Activated CD4-positive, alpha-beta T cell treated with anti-CD3 and anti-CD28 coated beads, Interleukin-2, amount 10 ng/mL, durations not matched to agents 24 days and 14 days (primary cell): Measurements from ENCODE around the gene CEP104. TPM values are rescaled to one million over a fixed set of nuclear protein-coding genes. Genes with fewer than 3 reads are reported as not detected.
A peak's percentile ranks its signal among the peaks of the same experiment; 100 is the strongest.

Experiments used
- DNase-seq: peaks from one replicate; pipeline ENCODE4 v3.0.0; 2022
- H3K27ac Mint-ChIP-seq: one replicate; pipeline ENCODE4 v1.8.0; 2022; ENCODE audit warnings: mild to moderate bottlenecking, mixed read lengths
- H3K27me3 Mint-ChIP-seq: one replicate; pipeline ENCODE4 v1.8.0; 2022; ENCODE audit warnings: mixed read lengths
- H3K36me3 Mint-ChIP-seq: one replicate; pipeline ENCODE4 v1.8.0; 2022; ENCODE audit warnings: low read depth, mild to moderate bottlenecking, mixed read lengths
- H3K4me1 Mint-ChIP-seq: one replicate; pipeline ENCODE4 v1.8.0; 2021; ENCODE audit warnings: mixed read lengths
- H3K4me3 Mint-ChIP-seq: one replicate; pipeline ENCODE4 v1.8.0; 2022; ENCODE audit warnings: mild to moderate bottlenecking, moderate library complexity, mixed read lengths
- H3K9me3 Mint-ChIP-seq: one replicate; pipeline ENCODE4 v1.8.0; 2021; ENCODE audit warnings: mixed read lengths
- intact Hi-C: fragments of 100-400 bp; cut with micrococcal nuclease; formaldehyde crosslinking; loops from one replicate; pipeline ENCODE4 v1.15.1; 2023
- total RNA-seq: library from RNA; stranded (reverse); gene quantifications from 2 replicates; pipeline ENCODE4 v1.2.3, GENCODE V29; 2022

The CEP104 gene
- total RNA-seq, result 46.2 and 48.1 TPM in 2 replicates

DNA sequence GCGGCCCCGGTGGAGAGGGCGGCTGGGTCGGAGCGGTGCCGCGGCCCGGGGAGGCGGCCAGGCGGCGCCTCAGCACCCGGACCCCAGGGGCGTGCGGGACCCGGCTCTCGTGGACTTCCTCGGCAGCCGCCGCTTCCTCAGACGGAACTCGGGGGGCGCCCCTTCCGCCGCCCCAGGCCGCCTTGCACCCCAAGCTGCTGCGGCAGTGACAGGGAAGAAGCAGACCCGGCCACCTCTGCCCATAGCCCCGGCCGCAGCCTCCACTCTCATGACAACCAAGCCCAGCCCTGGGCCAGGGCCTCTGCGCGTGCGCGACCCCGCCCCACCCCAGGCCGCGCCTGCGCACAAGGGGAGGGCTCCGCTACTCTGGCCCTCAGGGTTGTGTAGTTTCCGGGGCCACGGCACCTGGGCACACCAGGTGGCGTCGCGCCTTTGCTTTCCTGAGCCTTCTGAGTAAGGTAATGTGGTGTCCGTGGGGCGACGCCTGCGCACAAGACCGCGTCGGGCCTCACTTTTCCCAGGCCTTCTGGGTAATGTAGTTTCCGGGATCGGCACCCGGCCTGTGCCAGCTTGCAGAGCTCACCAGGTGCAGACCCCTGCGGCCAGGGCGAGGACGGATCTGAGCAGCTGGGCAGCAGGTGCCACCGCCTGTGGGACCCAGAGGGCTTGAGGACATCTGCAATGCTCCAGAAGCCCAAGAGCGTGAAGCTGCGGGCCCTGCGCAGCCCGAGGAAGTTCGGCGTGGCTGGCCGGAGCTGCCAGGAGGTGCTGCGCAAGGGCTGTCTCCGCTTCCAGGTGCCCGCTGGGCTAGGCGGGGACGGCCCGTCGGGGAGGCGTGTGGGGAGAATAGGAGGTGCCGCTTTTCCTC, at the start of gene CEP104, which contains the start of gene DFFB:
CEP104 (minus strand) TSS at position 289 of the 868 bp plus-strand sequence. CDS start 4,804 bp downstream, outside the sequence.
DFFB (plus strand) TSS at position 554 of the 868 bp plus-strand sequence; CDS start at position 682, 128 bp downstream.
- intact Hi-C loops, result loop anchor here (1.0 to 2.0 kb wide), 4 partner anchors 34 to 85 kb away; partner anchors contain the start of genes C1orf174, LRRC47 and SMIM1
- peaks cover 17% of the 10 kb centered on the region for H3K4me1 Mint-ChIP-seq
- peak within 1 kb of the TSS; percentile 86 for H3K27ac Mint-ChIP-seq
- no peaks in the 10 kb centered on the region for H3K27me3 Mint-ChIP-seq
- peak within 1 kb of the TSS; percentile 96 for H3K4me3 Mint-ChIP-seq
- peak; percentile 99 for DNase-seq
- no peaks in the 10 kb centered on the region for H3K9me3 Mint-ChIP-seq
- H3K36me3 Mint-ChIP-seq, result no peaks in the 10 kb centered on the region

DNA sequence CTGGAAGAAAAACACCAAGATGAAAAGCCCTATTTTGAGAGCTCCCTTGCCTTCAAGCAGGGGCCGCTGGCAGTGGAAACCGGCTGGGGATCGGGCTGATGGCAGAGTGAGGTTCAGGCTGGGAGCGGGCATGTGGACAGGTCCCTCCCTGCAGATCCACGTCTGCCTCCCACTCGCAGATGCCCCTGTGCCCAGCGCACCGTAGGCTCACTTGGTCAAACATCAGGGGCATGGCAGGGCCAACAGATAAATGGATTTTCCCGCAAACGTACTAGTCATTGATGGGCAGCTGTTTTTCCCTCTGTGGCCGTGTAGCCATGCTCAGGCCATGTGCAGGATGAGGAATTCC, 49.6 kb upstream of the CEP104 start:
- no peaks in the 10 kb centered on the region for H3K27me3 Mint-ChIP-seq
- no peaks in the 10 kb centered on the region for H3K36me3 Mint-ChIP-seq
- peaks cover 19% of the 10 kb centered on the region for H3K4me1 Mint-ChIP-seq
- DNase-seq, result no peak
- no peak overlapping the region for H3K4me3 Mint-ChIP-seq
- H3K27ac Mint-ChIP-seq, result no peak overlapping the region
- no peaks in the 10 kb centered on the region for H3K9me3 Mint-ChIP-seq
- intact Hi-C loops, result no loop called here

DNA sequence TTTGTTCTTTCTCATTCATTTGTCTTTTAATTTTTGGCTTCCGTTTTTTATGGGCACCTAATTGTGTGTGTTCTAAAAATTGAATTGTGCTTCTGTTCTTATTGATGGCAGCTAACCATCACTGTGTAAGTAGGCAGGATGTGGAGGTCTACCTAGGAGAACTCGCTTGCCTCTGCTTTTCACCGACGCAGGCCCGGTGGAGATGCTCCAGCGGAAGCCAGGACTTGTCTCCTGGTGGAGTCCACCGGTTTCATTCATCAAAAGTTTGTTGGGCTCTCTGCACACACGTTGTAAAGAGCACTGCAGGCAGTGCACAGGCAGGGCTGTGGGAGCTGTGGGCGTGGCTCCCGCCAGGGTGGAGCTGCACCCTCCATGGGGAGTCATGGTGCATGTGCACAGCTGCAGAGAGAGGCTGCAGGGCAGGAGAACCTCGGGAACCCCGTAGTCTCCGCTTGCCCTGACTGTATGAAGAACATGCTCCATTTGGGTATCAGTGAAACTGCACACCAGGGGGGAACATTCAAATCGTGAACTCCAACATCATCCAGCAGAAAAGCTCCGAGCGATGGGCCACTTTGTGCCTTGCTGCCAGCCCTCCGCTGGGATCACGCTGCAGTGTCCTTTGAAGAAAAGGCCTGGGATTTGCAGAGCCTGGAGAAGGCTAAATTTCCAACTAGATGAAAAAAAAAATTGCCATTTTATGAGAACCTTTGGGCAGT, 49.1 kb upstream of the CEP104 start:
- Mint-ChIP-seq H3K4me3 (no peak overlapping the region), H3K4me1 (peaks cover 21% of the 10 kb centered on the region), H3K27me3 (no peaks in the 10 kb centered on the region), H3K27ac (no peak overlapping the region), H3K36me3 (no peaks in the 10 kb centered on the region), H3K9me3 (no peaks in the 10 kb centered on the region)
- DNase-seq, result no peak
- intact Hi-C loops, result no loop called here

DNA sequence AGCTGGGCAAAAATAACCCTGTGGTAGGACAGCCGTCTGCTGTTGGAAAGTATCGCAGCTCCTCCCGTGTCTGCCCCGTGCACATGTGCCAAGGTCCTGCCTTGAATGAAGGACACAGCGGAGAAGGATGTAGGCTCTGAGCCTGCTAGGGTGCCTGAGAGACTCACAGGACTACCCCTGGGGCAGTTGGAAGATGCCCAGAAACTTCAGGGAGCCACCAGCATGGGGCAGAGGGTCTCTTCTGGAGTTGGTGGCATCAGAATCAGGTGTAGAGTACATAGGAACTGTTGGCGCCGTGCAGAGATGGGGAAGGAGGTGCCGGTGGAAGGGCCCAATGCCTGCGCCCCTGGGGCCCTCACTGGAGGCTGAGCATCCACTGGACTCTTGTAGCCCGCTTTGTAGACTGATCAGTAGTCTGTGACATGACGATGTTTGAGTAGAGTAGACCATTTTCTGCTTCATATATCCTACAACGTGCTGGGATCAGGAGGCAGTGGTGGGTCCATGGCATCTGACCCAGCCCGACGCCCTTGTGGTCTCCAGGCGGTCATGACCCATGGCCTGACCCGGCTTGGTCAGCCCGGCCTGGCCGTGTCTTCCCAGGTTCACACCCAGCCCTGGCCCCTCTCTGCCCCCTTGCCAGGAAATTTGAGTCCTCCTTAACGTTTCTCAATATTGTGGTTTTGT, 48.4 kb upstream of the CEP104 start:
- H3K27me3 Mint-ChIP-seq, result no peaks in the 10 kb centered on the region
- H3K4me1 Mint-ChIP-seq, result peaks cover 21% of the 10 kb centered on the region
- H3K4me3 Mint-ChIP-seq, result no peak overlapping the region
- intact Hi-C loops, result no loop called here
- no peak for DNase-seq
- H3K27ac Mint-ChIP-seq, result no peak overlapping the region
- no peaks in the 10 kb centered on the region for H3K9me3 Mint-ChIP-seq
- no peaks in the 10 kb centered on the region for H3K36me3 Mint-ChIP-seq

DNA sequence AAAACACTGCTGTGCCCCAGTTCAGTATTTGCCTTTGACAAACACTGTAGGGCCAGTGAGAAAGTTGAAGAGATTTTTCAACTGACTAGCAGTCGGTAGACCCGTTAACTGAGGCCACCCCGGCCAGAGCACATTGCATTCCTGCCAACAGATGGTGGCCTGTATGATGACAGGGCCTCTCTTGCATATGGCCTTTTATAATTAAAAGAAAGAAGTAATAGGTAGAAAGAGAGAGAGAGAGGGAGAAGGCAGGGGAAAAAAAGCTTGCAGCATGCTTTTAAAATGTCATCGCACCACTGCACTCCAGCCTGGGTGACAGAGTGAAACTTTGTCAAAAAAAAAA, 47.8 kb upstream of the CEP104 start:
- no peak overlapping the region for H3K4me3 Mint-ChIP-seq
- H3K4me1 Mint-ChIP-seq, result peaks cover 23% of the 10 kb centered on the region
- H3K36me3 Mint-ChIP-seq, result peaks cover 1% of the 10 kb centered on the region
- intact Hi-C loops, result no loop called here
- no peak for DNase-seq
- no peaks in the 10 kb centered on the region for H3K9me3 Mint-ChIP-seq
- no peak overlapping the region for H3K27ac Mint-ChIP-seq
- no peaks in the 10 kb centered on the region for H3K27me3 Mint-ChIP-seq

DNA sequence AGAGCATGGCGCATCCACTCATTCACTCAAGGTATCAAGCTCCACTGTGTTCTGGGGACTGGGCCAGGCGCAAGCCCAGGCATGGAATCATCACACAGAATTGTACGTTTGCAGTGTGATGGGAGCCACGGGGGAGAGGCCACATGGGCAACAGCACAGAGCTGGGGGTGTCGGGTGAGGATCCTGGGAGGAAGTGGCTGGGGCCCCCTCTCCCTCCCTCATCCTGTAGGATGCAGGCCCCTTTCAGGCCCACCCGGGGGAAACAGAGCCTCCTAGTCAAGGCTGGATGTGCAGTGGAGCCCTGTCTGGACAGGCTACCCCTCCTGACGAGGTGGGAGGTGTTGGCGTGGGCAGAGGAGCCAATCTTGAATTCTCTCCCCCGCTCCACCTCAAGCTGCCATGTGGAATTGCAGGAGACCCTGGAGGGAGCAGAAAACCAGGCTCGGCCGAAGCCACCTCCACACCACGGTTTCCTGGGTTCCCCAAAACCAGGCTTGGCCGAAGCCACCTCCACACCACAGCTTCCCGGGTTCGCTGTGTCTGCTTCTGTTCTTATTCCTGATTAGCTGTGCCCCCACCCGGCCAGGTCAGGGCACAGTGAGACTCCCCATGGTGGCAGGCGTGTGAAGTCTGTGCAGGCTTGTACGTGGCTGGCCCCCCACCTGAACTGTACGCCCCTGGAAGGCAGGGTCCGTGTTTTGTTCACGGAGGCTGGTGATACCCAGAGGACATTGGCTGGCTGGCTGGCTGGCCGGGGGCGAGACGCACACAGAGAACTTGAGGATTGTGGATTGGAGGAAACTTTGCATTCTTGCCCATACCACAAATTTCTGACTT, 47.2 kb upstream of the CEP104 start:
- H3K4me3 Mint-ChIP-seq, result peak overlapping the region; percentile 10

DNA sequence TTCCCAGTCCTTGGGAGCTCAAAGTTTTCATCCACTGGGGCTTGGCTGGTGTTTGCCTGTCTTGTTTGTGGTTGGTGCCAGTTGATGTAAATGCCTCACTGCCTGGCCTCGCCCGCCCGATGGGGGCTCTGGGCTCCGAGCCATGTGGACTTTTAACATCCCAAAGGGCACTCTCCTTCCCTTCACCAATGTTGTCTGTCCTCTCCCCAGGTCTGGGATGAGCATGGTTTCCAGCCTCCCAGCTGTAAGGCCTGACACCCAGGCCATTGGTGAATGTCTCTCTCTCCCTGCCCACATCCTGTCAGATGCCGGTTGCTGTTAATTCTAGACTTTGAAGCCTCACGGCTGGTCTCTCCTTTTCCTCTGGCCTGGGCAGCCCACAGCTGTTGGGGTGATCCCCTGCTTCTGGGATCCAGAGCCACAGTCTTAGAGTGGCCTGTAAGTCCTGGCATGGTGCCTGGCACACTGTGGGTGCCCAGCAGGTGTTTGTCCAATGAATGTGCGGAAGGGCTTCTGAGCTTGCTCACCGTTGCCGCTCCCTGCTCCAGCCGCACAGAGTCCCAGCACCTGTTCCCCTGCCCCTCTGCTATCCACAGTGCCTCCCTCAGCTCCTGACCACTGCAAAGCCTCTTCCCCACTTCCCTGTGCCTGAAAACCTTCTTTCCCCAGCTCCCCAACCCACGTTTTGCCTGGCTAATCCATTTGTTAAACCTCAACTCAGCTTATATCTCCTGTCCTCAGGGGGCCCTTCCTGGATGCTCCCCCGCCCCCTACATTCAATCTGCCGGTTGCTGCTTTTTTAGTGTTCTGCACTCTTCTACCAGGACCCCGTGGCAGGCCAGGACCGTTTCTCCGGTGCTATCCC, 46.4 kb upstream of the CEP104 start:
- intact Hi-C loops, result no loop called here
- DNase-seq, result peak; percentile 71
- Mint-ChIP-seq H3K27me3 (no peaks in the 10 kb centered on the region), H3K36me3 (peaks cover 5% of the 10 kb centered on the region), H3K4me1 (peaks cover 30% of the 10 kb centered on the region), H3K4me3 (peak overlapping the region; percentile 10), H3K27ac (peak overlapping the region; percentile 81), H3K9me3 (no peaks in the 10 kb centered on the region)

More for the DNA sequence above, 47.2 kb upstream of the CEP104 start:
- H3K9me3 Mint-ChIP-seq, result no peaks in the 10 kb centered on the region
- intact Hi-C loops, result no loop called here
- peaks cover 25% of the 10 kb centered on the region for H3K4me1 Mint-ChIP-seq
- H3K36me3 Mint-ChIP-seq, result peaks cover 1% of the 10 kb centered on the region
- no peak for DNase-seq
- peak overlapping the region; percentile 81 for H3K27ac Mint-ChIP-seq
- H3K27me3 Mint-ChIP-seq, result no peaks in the 10 kb centered on the region

DNA sequence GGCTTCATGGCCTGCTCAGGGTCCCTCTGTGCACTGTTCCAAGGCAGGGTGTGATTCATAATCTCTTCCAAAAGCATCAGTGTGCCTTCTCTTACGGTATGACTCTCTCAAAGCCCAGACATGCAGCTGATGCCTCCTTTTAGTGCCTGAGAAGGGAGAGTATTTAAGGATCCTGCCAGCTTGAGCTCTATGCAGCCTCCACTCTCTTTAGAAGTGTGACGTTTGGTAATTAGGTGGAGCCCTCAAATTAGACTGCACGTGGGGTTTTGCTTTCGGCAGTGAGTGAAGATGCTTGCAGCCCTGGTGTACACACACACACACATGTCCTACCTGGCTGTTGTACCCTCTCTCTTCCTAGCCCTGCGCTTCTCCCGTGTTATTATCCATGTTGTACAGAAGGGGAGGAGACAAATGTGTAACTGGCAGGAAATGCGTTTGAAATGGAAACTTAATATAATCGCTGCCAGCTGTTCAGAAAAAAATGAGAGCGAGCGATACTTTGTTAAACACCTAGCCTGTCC, 45.6 kb upstream of the CEP104 start:
- DNase-seq, result peak; percentile 74
- peaks cover 11% of the 10 kb centered on the region for H3K36me3 Mint-ChIP-seq
- peak overlapping the region; percentile 63 for H3K4me3 Mint-ChIP-seq
- peaks cover 32% of the 10 kb centered on the region for H3K4me1 Mint-ChIP-seq
- intact Hi-C loops, result no loop called here
- no peaks in the 10 kb centered on the region for H3K27me3 Mint-ChIP-seq
- H3K9me3 Mint-ChIP-seq, result no peaks in the 10 kb centered on the region
- peak overlapping the region; percentile 81 for H3K27ac Mint-ChIP-seq

DNA sequence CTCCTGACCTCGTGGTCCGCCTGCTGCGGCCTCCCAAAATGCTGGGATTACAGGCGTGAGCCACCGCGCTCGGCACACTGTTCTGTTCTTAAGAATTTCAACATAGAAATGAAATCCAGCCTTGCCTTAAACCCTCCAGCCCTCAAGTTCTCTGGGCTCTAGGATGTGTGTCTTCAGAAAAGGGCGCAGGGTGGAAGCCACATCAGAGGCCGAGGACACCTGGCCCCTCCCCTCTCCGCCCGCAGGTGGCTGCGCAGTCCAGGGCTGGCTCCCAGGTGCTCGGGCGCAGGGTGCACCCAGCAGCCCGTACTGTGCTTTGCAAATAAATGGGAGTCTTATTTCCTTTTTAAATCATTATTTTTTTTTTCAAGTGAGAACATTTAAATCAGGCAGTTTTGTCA, 45.1 kb upstream of the CEP104 start:
- intact Hi-C loops, result no loop called here
- DNase-seq, result peak; percentile 80
- Mint-ChIP-seq H3K36me3 (peaks cover 15% of the 10 kb centered on the region), H3K27me3 (no peaks in the 10 kb centered on the region), H3K4me3 (peak overlapping the region; percentile 69), H3K27ac (peak overlapping the region; percentile 81), H3K4me1 (peaks cover 35% of the 10 kb centered on the region), H3K9me3 (peaks cover 4% of the 10 kb centered on the region)

DNA sequence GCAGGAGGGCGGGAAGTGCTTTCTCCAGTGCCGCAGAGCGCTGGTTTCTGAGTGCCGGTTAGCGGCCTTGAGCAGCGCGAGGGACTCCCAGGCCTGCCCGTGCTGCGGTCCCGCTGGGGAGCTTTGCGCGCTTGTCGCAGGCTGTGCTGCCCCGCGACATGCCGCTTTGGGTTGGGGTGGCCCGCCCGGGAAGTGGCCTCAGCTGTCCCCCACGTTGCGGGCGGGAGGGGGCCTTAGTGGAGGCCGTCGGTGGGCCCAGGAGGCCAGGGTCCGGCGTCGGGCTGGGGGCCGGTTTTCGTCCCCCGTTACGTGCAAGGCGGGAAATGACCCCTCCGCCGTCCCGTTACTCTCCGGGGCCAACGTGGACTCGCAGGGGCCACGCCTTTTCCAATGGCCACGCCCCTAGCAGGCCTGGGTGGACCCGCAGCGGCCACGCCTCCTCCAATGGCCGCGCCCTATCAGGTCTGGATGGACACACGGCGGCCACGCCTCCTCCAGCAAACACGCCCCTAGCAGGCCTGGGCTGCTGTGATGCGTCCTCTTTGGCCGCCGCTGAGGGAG, 44.0 kb upstream of the CEP104 start:
- Mint-ChIP-seq H3K27ac (peak overlapping the region; percentile 96), H3K9me3 (peaks cover 4% of the 10 kb centered on the region), H3K27me3 (no peaks in the 10 kb centered on the region), H3K4me3 (peak overlapping the region; percentile 97), H3K4me1 (peaks cover 42% of the 10 kb centered on the region), H3K36me3 (peaks cover 22% of the 10 kb centered on the region)
- DNase-seq, result peak; percentile 98
- intact Hi-C loops, result loop anchor here (1.0 kb wide), 3 partner anchors 44 to 129 kb away; partner anchors contain the start of genes CEP104, DFFB, LRRC47 and SMIM1

DNA sequence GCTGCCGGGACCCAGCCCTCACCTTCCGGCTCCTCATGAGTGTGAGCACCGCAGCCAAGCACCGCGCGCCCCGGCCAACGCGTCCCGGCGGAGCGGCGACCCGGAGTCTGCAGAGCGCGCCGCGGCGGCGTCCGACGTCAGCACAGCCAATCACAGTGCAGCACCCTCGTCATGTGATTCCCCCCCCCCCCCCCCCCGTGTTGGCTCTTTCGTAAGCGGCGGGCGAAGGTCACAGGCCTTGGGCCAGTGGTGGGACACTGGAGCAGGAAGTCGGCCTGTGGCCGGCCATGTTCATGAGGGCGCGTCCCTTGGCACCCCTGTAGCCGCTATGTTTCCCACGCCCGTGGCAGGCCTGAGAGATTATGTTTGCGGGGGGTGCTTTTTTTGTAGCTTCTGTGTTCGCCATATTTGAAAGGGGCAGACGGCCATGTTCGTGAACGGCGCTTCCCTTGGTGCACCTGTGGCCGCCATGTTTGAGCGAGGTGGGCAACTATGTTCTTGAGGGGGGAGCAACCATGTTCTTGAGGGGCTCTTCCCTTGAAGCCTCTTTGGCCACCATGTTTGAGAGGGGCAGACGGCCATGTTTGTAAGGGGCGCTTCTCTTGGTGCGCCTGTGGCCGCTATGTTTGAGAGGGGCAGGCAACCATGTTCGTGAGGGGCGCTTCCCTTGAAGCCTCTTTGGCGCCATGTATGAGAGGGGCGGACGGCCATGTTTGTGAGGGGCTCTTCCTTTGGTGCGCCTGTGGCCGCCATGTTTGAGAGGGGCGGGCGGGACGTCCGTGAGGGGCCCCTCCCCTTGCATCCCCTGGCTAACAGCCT, 43.3 kb upstream of the CEP104 start, which contains the start of gene C1orf174:
C1orf174 (minus strand) TSS at position 123 of the 819 bp plus-strand sequence; CDS start at position 37, 86 bp downstream.
- intact Hi-C loops, result loop anchor here (1.0 kb wide), 3 partner anchors 43 to 128 kb away; partner anchors contain the start of genes CEP104, DFFB, LRRC47 and SMIM1
- H3K4me3 Mint-ChIP-seq, result peak within 1 kb of the TSS; percentile 97
- peaks cover 24% of the 10 kb centered on the region for H3K36me3 Mint-ChIP-seq
- H3K27ac Mint-ChIP-seq, result peak within 1 kb of the TSS; percentile 96
- H3K4me1 Mint-ChIP-seq, result peaks cover 42% of the 10 kb centered on the region
- DNase-seq, result peak; percentile 98
- no peaks in the 10 kb centered on the region for H3K27me3 Mint-ChIP-seq
- peaks cover 4% of the 10 kb centered on the region for H3K9me3 Mint-ChIP-seq
